Activated gamma-delta T cell (primary cell): ENCODE data around the gene PRR35.
"Not testable (repeated sequence)": the region's sequence is repeated elsewhere in the genome, so short reads cannot be mapped to it uniquely, and the experiment has no call there.

ENCODE experiments used
- DNase-seq: peaks from one replicate; lab custom pipeline; 2025; lab: John Stamatoyannopoulos, UW

Gene PRR35

DNA sequence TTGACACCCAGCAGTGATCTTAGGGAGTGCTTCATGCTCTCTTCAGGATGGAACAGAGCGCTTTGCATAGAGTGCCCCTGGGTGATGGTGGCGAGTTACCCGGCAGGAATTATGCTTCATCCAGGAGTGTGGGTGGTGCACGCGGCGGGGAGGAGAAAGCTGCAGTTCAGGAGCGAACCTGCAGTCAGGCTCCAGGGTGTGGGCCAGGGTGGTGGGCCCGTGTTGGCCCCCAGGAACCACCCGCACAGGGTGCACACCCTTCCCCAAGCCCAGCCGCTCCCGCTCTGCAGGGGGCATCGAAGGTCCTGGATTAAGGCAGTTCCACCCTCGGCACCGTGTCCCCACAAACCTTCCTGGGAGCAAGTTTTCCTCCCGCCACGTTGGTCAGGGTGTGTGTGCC, 33.6 kb downstream of the PRR35 start:
- no peak for DNase-seq

DNA sequence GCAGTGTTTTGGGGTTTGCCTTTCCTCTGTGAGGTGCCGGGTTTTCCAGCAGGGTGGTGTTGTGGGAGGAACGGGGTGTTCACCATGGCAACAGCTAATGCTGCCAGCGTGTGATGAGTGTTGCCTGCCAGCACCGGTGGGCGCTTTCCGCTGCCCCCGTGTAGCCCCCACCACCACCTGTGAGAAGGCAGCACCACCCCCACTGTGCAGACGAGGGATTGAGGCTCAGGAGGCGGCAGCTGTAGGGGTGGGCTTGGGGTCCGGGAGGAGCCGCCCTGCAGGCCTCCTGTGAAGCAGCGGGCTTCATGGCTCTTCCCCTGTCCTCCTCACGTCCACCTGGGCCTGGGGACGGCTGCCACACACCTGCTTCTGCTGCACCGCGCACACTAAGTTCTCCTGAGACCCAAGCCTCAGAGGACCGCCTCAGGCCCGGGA, 34.9 kb downstream of the PRR35 start:
- no peak for DNase-seq

DNA sequence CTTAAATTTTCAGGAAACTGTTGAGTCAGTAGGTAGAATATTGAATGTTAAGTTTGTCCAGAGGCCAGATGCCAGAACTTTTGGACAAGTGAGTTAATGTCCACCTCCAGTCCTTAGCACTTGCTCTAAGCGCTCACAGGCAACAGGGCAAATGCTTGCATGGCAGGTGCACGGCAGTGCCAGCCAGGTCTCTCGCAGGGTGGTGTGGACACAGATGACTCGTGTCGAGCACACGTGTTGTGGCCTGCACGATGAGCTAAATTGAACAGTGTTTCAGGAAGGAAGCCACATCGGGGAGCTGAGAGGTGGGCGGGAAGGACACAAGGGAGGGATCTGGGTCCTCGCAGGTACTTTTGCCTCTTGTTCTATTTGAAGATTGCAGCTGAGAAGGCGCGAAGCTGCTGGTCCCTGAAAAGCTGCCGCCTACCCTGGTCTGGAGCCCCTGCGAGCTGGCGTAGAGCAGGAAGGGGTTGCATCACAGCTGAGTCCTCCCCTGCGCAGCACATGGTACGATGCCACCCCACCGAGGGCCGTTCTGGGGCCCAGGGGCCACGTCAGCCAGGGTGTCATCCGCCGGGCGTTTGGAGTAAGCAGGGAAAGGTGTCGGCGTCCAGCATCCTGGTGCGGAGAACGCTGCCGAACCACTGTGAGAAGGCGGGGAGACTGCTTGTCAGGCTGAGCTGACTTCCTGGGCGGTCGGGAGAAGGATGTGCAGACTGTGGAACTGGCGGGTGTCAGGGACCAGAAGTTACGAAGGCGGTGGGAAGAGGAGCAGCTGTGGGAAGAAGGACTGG, 35.9 kb downstream of the PRR35 start:
- no peak for DNase-seq

DNA sequence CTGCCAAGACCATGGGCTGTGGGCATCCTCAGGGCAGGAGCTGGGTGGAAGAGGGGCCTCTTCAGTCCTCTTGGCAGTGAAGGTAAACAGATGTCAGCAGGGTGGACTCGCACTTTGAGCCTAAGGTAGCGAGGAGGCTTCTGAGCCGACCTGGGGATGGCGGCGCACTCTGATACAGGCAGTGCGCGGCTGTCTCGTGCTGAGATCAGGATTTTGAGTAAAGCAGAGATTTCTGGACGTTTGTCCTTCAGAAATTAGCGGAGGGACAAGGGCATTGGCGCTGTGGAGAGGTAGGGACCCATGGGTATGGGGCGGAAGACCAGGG, 36.5 kb downstream of the PRR35 start:
- no peak for DNase-seq

DNA sequence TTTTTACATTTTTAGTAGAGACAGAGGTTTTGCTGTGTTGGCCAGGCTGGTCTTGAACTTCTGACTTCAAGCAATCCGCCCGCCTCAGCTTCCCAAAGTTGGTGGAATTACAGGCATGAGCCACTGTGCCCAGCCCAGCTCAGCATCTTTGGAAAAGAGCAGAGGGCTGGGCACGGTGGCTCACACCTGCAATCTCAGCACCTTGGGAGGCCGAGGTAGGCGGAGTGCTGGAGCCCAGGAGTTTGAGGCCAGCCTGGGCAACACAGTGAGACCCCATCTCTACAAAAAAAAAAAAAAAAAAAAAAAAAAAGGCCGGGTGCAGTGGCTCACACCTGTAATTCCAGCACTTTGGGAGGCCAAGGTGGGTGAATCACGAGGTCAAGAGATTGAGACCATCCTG, 37.5 kb downstream of the PRR35 start:
- DNase-seq: not testable (repeated sequence)

DNA sequence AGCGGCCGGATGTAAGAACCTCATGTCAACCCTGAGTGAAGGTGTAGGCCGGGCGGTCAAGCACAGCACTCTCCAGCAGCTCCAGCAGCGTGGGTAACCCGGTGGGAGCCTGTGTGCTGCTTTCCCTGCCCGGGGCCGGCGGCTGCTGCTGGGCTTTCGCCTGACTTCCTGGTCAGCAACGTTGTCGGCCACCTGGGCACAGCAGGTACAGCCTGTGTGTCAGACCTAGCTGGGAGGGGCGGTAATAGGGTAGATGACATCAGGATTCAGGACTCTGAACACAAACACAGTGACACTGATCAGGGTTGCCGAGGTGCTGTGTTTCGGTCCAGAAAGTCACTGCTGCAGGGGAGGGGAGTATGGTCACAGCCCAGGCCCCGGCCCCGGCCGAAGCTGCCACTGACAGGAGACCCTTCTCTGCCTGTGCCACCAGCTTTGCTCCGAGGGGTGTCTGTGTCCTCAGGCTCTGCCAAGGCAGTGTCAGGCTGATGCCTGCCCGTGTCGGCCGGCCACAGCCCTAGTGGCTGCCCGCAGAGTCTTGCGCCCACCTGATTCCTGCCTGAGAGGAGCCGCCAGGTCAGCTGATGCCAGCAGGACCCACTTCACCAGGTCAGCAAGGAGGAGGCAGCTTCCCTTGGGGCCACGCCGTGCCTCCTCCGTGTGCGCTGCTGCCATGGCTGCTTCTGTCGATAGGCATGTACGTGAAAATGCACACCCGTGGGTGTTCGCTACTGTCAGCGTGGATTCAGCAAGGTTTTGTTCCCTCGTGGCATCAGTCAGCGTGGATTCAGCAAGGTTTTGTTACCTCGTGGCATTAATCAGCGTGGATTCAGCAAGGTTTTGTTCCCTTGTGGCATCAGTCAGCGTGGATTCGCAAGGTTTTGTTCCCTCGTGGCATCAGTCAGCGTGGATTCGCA, 38.9 kb downstream of the PRR35 start:
- DNase-seq: no peak

DNA sequence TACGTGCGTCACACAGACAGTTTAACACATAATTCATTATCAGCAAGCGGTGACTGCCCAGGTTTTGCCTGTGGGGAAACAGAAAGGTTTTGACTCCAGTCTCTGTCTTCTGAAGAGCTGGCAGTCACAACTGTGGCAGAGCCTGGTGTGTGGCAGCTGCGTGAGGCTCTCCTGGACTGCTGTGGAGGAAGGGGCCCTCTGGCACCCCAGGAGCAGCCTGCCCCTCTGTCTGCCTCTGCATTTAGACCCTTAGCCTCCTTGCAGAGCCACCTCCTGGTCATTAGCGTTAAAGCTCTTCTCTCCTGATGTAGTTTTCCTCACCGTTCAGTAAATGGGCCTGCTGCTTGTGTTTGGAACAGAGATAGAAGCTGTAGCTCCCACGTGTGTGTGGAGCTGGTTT, 40.6 kb downstream of the PRR35 start:
- DNase-seq: no peak

DNA sequence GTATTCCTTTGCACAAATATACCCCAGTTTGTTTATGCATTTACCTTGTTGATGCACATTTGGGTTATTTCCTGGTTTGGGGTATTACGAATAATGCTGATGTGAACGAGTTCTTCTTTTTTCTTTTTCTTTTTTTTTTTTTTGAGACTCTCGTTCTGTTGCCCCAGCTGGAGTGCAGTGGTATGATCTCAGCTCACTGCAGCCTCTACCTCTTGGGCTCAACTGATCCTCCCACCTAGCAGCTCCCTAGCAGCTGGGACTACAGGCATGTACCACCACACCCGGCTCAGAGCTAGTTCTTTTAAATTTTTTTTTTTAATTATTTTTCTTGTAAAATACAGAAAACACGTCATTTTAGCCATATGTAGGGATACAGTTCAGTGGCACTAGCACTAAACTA, 43.7 kb downstream of the PRR35 start:
- DNase-seq: no peak

DNA sequence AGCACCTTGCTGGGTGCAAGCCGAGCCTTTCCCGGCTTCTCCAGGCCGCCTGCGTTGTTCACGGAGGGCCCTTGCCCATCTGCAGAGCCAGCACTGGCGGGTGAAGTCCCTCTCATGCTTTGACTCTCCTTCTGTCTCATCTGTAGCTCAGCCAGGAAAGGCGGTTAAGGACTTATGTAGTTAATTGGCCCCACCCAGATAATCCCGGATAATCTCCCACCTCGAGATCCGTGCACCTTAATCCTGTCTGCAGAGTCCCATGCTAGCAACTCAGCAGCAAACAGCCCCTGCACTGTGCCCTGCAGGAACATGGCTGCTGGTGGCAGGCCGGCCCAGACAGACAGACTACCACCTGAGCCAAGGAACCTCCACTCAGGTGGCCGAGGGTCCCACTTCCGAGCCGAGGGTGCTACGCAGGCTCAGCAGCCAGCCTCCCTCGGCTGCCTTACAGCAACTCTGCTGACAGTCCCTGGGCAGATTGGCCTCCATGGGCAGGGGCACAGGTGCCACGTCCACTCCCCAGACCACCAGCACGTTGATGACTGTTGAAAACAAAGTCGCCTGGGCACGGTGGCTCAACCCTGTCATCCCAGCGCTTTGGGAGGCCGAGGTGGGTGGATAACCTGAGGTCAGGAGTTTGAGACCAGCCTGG, 46.6 kb downstream of the PRR35 start:
- no peak for DNase-seq

DNA sequence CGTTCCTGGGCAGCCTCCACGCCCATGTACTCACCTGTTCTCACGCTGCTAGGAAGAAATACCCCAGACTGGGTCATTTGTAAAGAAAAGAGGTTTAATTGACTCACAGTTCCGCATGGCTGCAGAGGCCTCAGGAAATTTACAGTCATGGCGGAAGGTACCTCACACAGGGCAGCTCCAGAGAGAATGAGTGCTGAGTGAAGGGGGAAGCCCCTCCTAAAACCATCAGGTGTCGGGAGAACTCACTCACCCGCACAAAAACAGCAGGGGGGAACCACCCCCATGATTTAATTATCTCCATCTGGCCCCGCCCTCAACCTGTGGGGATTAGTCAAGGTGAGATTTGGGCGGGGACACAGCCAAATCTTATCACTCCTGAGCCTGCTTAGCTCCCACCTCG, 47.8 kb downstream of the PRR35 start:
- no peak for DNase-seq

DNA sequence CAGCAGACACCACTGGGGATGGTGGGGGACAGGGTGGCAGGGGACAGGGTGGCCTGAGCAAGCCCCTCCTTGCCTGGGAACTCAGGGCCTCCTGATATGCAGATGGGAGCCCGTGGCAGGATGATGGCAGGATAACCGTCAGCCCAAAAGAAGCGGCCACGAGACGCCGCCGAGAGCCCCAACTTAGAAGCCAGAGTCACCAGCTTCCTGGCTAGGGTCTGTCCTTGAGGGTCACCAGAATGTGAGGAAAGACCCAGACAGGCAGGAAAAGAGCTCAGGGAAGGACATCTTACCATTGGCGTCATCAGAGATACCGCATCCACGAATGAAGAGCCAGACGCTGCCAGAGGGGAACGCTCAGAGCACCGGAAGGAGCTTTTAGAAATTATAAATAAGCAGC, 49.1 kb downstream of the PRR35 start:
- no peak for DNase-seq

DNA sequence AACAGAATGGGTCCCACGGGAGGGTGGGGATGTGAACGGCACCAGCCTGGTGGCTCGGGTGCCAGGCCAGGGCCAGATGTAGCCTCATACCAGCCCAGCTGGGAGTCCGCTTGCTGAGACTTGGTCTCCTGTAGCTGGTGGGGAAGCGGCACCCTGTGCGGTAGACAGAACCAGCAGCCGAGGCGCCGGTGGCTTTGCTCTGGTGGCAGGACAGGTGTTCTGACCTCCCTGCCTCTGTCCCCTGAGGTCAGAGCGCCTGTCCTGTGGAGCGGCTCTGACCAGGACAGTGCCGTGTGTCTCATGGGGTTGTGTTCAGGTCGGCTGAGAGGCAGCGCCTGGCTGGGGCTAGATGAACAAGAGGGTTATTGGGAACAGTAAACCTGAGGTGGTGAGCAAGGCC, 49.8 kb downstream of the PRR35 start:
- no peak for DNase-seq

DNA sequence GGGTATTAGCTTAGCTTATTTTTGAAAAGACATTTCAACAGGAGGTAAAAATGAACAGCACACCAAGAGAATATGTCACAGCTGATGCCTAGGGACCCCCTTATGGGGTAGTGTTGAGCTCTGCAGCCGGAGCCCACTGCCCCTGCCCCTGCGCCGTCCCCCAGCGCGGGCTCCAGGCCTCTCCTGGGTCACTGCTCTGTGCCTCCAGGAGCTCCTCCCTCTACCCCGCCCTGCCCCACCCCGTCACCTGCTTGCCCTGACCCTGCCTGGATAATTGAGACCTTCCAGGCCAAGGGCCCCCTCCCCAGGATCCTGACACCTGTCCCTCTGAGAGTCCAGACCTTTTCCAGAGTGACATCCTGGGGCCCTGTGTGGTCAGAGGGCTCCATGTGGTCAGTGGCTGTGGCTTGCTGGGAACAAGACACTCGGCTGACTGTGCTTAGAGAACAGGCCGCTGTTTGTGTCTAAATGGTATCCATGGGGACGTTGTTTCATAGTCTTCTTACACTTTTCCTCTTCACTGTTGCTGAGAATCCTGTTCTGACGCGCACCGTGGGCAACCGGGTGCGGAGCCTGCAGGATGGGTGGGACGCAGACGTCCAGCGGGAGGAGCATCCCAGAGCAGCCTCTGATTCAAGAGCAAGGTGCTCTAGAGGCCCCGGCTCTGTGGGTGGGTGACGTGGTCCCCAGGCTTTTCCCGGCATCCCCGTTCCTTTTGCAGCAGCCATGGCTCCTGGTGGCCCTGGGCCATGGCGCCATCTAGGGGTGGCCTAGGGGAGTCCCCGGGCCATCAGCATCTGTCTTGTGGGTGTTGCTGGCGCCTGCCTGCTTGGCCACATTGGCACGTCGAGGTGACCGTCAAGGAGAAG, 50.6 kb downstream of the PRR35 start:
- DNase-seq: no peak

DNA sequence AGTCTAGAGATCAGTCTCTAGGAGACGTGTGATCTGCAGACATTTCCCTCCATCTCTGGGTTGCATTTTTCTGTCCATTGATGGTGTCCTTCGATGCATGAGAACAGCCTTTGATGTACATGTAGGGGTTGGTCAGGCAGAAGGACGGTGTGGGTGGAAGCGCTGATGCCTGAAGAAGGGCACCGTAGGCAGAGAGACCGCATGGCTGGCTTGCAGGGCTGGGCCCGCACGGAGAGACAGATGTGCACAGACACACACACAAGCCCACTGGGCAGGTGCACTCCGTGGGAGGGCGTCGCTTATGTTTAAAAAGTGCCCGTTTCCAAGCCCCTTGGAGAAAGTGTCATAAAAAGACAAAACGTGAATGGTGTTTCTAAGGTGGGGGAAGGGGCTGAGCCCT, 54.9 kb downstream of the PRR35 start:
- DNase-seq: no peak
